Neuronal stem cell (in vitro differentiated cells): ENCODE measurements around the gene ABLIM1.

Experiments used
- DNase-seq: peaks from one replicate; pipeline ENCODE4 v3.0.0-alpha.2; 2013; ENCODE audit warnings: low spot score
- H2AFZ ChIP-seq: one replicate; pipeline ENCODE4 v1.6.1; 2013; ENCODE audit warnings: mild to moderate bottlenecking, low read length, inconsistent platforms
- H2AK5ac ChIP-seq: 2 replicates; pipeline ENCODE4 v1.6.1; 2013; ENCODE audit warnings: low read depth, mild to moderate bottlenecking, inconsistent platforms, low read length, moderate library complexity, mixed read lengths
- H2BK120ac ChIP-seq: 2 replicates; pipeline ENCODE4 v1.6.1; 2013; ENCODE audit warnings: low read depth, mild to moderate bottlenecking, inconsistent platforms, low read length, moderate library complexity, mixed read lengths
- H2BK12ac ChIP-seq: one replicate; pipeline ENCODE4 v1.6.1; 2013; ENCODE audit warnings: low read length, inconsistent platforms
- H2BK15ac ChIP-seq: 2 replicates; pipeline ENCODE4 v1.6.1; 2013; ENCODE audit warnings: mild to moderate bottlenecking, low read length, inconsistent platforms, mixed read lengths
- H2BK5ac ChIP-seq: one replicate; pipeline ENCODE4 v1.6.1; 2013; ENCODE audit warnings: inconsistent platforms, mild to moderate bottlenecking, low read length, moderate library complexity
- H3K14ac ChIP-seq: one replicate; pipeline ENCODE4 v1.6.1; 2013; ENCODE audit warnings: low read length, inconsistent platforms
- H3K18ac ChIP-seq: 2 replicates; pipeline ENCODE4 v1.6.1; 2013; ENCODE audit warnings: low read length, inconsistent platforms
- H3K23ac ChIP-seq: 2 replicates; pipeline ENCODE4 v1.6.1; 2013; ENCODE audit warnings: low read depth, mild to moderate bottlenecking, mixed read lengths, low read length, inconsistent platforms; ENCODE audit not compliant: poor library complexity
- H3K27ac ChIP-seq: replicated peaks from 3 replicates; pipeline ENCODE4 v1.5.1; 2013; ENCODE audit warnings: low read length, inconsistent platforms
- H3K27me3 ChIP-seq, 3 experiments: 2 replicates each; pipeline ENCODE4 v1.6.1; 2013; ENCODE audit warnings: low read length in 3 of 3, mild to moderate bottlenecking in 2 of 3, inconsistent platforms in 1 of 3, low read depth in 1 of 3, mixed read lengths in 1 of 3, moderate library complexity in 1 of 3; ENCODE audit not compliant: control insufficient read depth in 3 of 3, insufficient read depth in 3 of 3
- H3K36me3 ChIP-seq, 2 donors: replicated peaks in 1 of 2; 2 replicates each; pipeline ENCODE4 v1.6.1; 2013; ENCODE audit warnings: low read length in 2 of 2; ENCODE audit not compliant: control insufficient read depth in 2 of 2, insufficient read depth in 2 of 2
- H3K4ac ChIP-seq: 2 replicates; pipeline ENCODE4 v1.6.1; 2013; ENCODE audit warnings: inconsistent platforms, mild to moderate bottlenecking, low read length, moderate library complexity
- H3K4me1 ChIP-seq, 2 donors: 1 replicate in 1 of 2; 2 replicates in 1 of 2; pipeline ENCODE4 v1.6.1; 2013; ENCODE audit warnings: low read length in 2 of 2, low read depth in 1 of 2; ENCODE audit not compliant: control insufficient read depth in 2 of 2, insufficient read depth in 1 of 2
- H3K4me2 ChIP-seq: one replicate; pipeline ENCODE4 v1.6.1; 2013; ENCODE audit warnings: mild to moderate bottlenecking, low read length, inconsistent platforms; ENCODE audit not compliant: insufficient read depth, poor library complexity, severe bottlenecking
- H3K4me3 ChIP-seq, 2 donors: 2 replicates each; pipeline ENCODE4 v1.5.1; 2013; ENCODE audit warnings: low read length in 2 of 2, mild to moderate bottlenecking in 2 of 2, inconsistent platforms in 1 of 2, moderate library complexity in 1 of 2
- H3K79me1 ChIP-seq: one replicate; pipeline ENCODE4 v1.6.1; 2013; ENCODE audit warnings: low read depth, mild to moderate bottlenecking, inconsistent platforms, low read length, moderate library complexity
- H3K9ac ChIP-seq: one replicate; pipeline ENCODE4 v1.6.1; 2013; ENCODE audit warnings: mild to moderate bottlenecking, low read depth, low read length, inconsistent platforms; ENCODE audit not compliant: poor library complexity
- H3K9me3 ChIP-seq, 2 donors: replicated peaks in 1 of 2; 2 replicates each; pipeline versions ENCODE3 to v1.6.1; 2013; ENCODE audit warnings: low read length in 2 of 2, mild to moderate bottlenecking in 2 of 2, inconsistent platforms in 1 of 2, low read depth in 1 of 2, mixed read lengths in 1 of 2, moderate library complexity in 1 of 2; ENCODE audit not compliant: control insufficient read depth in 2 of 2, insufficient read depth in 1 of 2
- H4K8ac ChIP-seq: one replicate; pipeline ENCODE4 v1.6.1; 2013; ENCODE audit warnings: low read depth, mild to moderate bottlenecking, inconsistent platforms, low read length, moderate library complexity
- H4K91ac ChIP-seq: one replicate; pipeline ENCODE4 v1.6.1; 2013; ENCODE audit warnings: low read length, low read depth, mild to moderate bottlenecking, inconsistent platforms; ENCODE audit not compliant: poor library complexity
- WGBS, 2 donors: extraction: QIAGEN DNeasy Blood & Tissue Kit; methylation state at CpG; one replicate each; pipeline ENCODE4 v1.1.7; 2013; ENCODE audit warnings: missing lambda C conversion rate in 2 of 2, mixed read lengths in 1 of 2; ENCODE audit not compliant: insufficient read length in 2 of 2, insufficient replicate concordance in 1 of 2; ENCODE audit errors: extremely low coverage in 2 of 2; 5-methylcytosine and 5-hydroxymethylcytosine counted together

ABLIM1 gene

GRCh38 chr10:114547514-114547913 lies 110.6 kb downstream of the ABLIM1 start:
- Histone ChIP-seq H3K4me3 (no peak overlapping the region), H3K4ac (no peak overlapping the region), H2BK15ac (no peak overlapping the region), H3K27me3 (no peaks in the 10 kb centered on the region), H3K9ac (no peak overlapping the region), H2BK12ac (no peak overlapping the region), H2AFZ (no peak overlapping the region), H3K79me1 (no peaks in the 10 kb centered on the region), H2BK5ac (no peak overlapping the region), H4K8ac (no peak overlapping the region), H3K27ac (no peak overlapping the region), H2AK5ac (no peak overlapping the region), H2BK120ac (no peak overlapping the region), H3K4me2 (no peak overlapping the region), H4K91ac (no peak overlapping the region), H3K36me3 (no peaks in the 10 kb centered on the region), H3K23ac (no peak overlapping the region), H3K14ac (no peak overlapping the region), H3K18ac (no peak overlapping the region), H3K4me1 (peaks cover 0 to 1% of the 10 kb centered on the region in 2 donors), H3K9me3 (no peaks in the 10 kb centered on the region)
- WGBS, 2 donors = no CpG with 5 or more reads among the region's 14 CpGs
- DNase-seq = no peak

DNA sequence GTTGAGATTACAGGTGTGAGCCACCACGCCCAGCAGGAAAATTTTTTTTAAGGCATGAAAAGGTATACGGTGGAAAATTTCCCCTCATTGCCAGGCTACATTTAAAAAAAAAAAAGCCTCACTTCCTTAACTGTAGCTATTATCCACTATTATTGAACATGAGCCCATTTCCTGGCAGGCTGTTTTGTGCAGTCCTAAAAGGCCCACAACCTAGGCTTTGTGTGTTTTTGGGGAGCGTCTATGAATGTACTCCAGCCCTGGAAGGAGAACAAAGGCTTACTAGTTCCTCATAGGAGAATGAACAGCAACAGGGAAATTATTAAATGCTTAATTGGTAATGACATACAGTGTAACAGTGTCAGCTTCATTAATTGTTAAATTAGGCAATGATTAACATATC lies 111.0 kb downstream of the ABLIM1 start:
- no peak overlapping the region for H2BK15ac ChIP-seq
- no peak overlapping the region for H3K4me3 ChIP-seq
- H3K79me1 ChIP-seq = no peaks in the 10 kb centered on the region
- H3K23ac ChIP-seq = no peak overlapping the region
- H2AK5ac ChIP-seq = no peak overlapping the region
- H3K18ac ChIP-seq = no peak overlapping the region
- no peak overlapping the region for H3K9ac ChIP-seq
- H2AFZ ChIP-seq = no peak overlapping the region
- DNase-seq = no peak
- WGBS, 2 donors = no CpG with 5 or more reads among the region's 3 CpGs
- H2BK5ac ChIP-seq = no peak overlapping the region
- H3K4me2 ChIP-seq = no peak overlapping the region
- no peak overlapping the region for H2BK12ac ChIP-seq
- peaks cover 0 to 1% of the 10 kb centered on the region in 2 donors for H3K4me1 ChIP-seq
- no peak overlapping the region for H3K27ac ChIP-seq
- H3K14ac ChIP-seq = no peak overlapping the region
- no peak overlapping the region for H4K8ac ChIP-seq
- no peak overlapping the region for H2BK120ac ChIP-seq
- no peaks in the 10 kb centered on the region for H3K36me3 ChIP-seq
- H4K91ac ChIP-seq = no peak overlapping the region
- H3K27me3 ChIP-seq = no peaks in the 10 kb centered on the region
- H3K4ac ChIP-seq = no peak overlapping the region
- no peaks in the 10 kb centered on the region for H3K9me3 ChIP-seq

- no peak overlapping the region for H3K4me3 ChIP-seq
- no peak overlapping the region for H3K27ac ChIP-seq
- H3K4me2 ChIP-seq = no peak overlapping the region
- no peak for DNase-seq
- H3K36me3 ChIP-seq = no peaks in the 10 kb centered on the region
- H3K14ac ChIP-seq = no peak overlapping the region
- WGBS, 2 donors = no CpG with 5 or more reads among the region's 5 CpGs
- no peak overlapping the region for H2BK15ac ChIP-seq
- H3K9ac ChIP-seq = no peak overlapping the region
- H4K91ac ChIP-seq = no peak overlapping the region
- no peak overlapping the region for H2AK5ac ChIP-seq
- no peak overlapping the region for H3K23ac ChIP-seq
- no peaks in the 10 kb centered on the region for H3K79me1 ChIP-seq
- no peak overlapping the region for H2BK12ac ChIP-seq
- H4K8ac ChIP-seq = no peak overlapping the region
- H3K4me1 ChIP-seq = peaks cover 0 to 1% of the 10 kb centered on the region in 2 donors
- H2BK120ac ChIP-seq = no peak overlapping the region
- no peak overlapping the region for H3K18ac ChIP-seq
- H2AFZ ChIP-seq = no peak overlapping the region
- H3K4ac ChIP-seq = no peak overlapping the region
- H3K27me3 ChIP-seq = no peaks in the 10 kb centered on the region
- H2BK5ac ChIP-seq = no peak overlapping the region
- no peaks in the 10 kb centered on the region for H3K9me3 ChIP-seq
Measured at GRCh38 chr10:114545819-114546218, 112.3 kb downstream of the ABLIM1 start.

DNA sequence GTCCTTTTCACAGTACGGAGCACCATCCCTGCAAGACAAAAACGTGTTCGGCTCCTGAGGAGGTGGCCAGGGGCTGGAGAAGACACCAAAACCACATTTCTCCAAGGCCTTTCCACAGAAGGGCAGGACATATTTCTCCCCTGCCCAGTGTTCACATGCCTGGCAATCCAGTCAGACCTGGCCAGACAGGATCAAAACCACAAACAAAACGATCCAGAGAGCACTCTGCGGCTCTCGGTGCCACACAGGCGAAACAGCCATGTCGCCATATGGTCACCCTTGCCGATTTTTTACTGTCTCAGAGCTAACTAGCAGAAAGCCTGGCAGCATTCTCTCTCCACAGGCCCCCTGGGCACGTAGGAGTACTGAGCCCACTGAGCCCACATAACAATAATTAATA lies 113.0 kb downstream of the ABLIM1 start:
- H4K91ac ChIP-seq = no peak overlapping the region
- H3K79me1 ChIP-seq = no peaks in the 10 kb centered on the region
- H2BK5ac ChIP-seq = no peak overlapping the region
- no peak overlapping the region for H2BK15ac ChIP-seq
- H3K36me3 ChIP-seq = no peaks in the 10 kb centered on the region
- no peak overlapping the region for H2AFZ ChIP-seq
- no peaks in the 10 kb centered on the region for H3K9me3 ChIP-seq
- no peak overlapping the region for H2BK12ac ChIP-seq
- H3K14ac ChIP-seq = no peak overlapping the region
- no peak overlapping the region for H2BK120ac ChIP-seq
- H3K4me3 ChIP-seq = no peak overlapping the region
- no peaks in the 10 kb centered on the region for H3K27me3 ChIP-seq
- no peak for DNase-seq
- H3K27ac ChIP-seq = no peak overlapping the region
- no peak overlapping the region for H3K4me2 ChIP-seq
- H2AK5ac ChIP-seq = no peak overlapping the region
- H3K18ac ChIP-seq = no peak overlapping the region
- peaks cover 0 to 1% of the 10 kb centered on the region in 2 donors for H3K4me1 ChIP-seq
- no peak overlapping the region for H4K8ac ChIP-seq
- no peak overlapping the region for H3K4ac ChIP-seq
- no CpG with 5 or more reads among the region's 10 CpGs for WGBS, 2 donors
- no peak overlapping the region for H3K23ac ChIP-seq
- H3K9ac ChIP-seq = no peak overlapping the region
